Mesenchymal stem cell (in vitro differentiated cells and primary cell): ENCODE measurements around the gene TALDO1.

Source experiments
- DNase-seq: peaks from one replicate; pipeline ENCODE4 v3.0.0-alpha.2; 2013
- H2AFZ ChIP-seq: one replicate; pipeline ENCODE4 v1.6.1; 2013; ENCODE audit warnings: low read depth, mild to moderate bottlenecking, control low read depth, inconsistent platforms, low read length, moderate library complexity
- H2AK5ac ChIP-seq: 2 replicates; pipeline ENCODE4 v1.6.1; 2013; ENCODE audit warnings: low read length, moderate library complexity, mild to moderate bottlenecking, inconsistent platforms; ENCODE audit not compliant: severe bottlenecking
- H2BK120ac ChIP-seq: one replicate; pipeline ENCODE4 v1.6.1; 2013; ENCODE audit warnings: low read depth, mild to moderate bottlenecking, inconsistent platforms, low read length, moderate library complexity
- H2BK12ac ChIP-seq, 2 experiments: one replicate each; pipeline ENCODE4 v1.6.1; 2013; ENCODE audit warnings: inconsistent platforms in 2 of 2, low read length in 2 of 2, mild to moderate bottlenecking in 2 of 2, moderate library complexity in 2 of 2, control low read depth in 1 of 2
- H2BK15ac ChIP-seq: one replicate; pipeline ENCODE4 v1.6.1; 2013; ENCODE audit warnings: mild to moderate bottlenecking, low read depth, inconsistent platforms; ENCODE audit not compliant: poor library complexity, severe bottlenecking
- H2BK5ac ChIP-seq: 2 replicates; pipeline ENCODE4 v1.6.1; 2013; ENCODE audit warnings: low read depth, mild to moderate bottlenecking, low read length, control low read depth, inconsistent platforms; ENCODE audit not compliant: poor library complexity, severe bottlenecking
- H3K14ac ChIP-seq, 2 experiments: one replicate each; pipeline ENCODE4 v1.6.1; 2013; ENCODE audit warnings: inconsistent platforms in 2 of 2, low read length in 2 of 2, control low read depth in 1 of 2, mild to moderate bottlenecking in 1 of 2, moderate library complexity in 1 of 2
- H3K18ac ChIP-seq, 2 experiments: one replicate each; pipeline ENCODE4 v1.6.1; 2013; ENCODE audit warnings: inconsistent platforms in 2 of 2, low read length in 2 of 2, control low read depth in 1 of 2, low read depth in 1 of 2, mild to moderate bottlenecking in 1 of 2
- H3K23ac ChIP-seq, 2 experiments: one replicate each; pipeline ENCODE4 v1.6.1; 2013; ENCODE audit warnings: inconsistent platforms in 2 of 2, low read length in 2 of 2, mild to moderate bottlenecking in 2 of 2, moderate library complexity in 2 of 2, control low read depth in 1 of 2
- H3K27ac ChIP-seq: 2 replicates; pipeline ENCODE4 v1.5.1; 2013; ENCODE audit warnings: mild to moderate bottlenecking, moderate library complexity, low read length, control low read depth, inconsistent platforms; ENCODE audit not compliant: poor library complexity, severe bottlenecking
- H3K27me3 ChIP-seq, 2 experiments: 2 replicates each; pipeline versions ENCODE4 v1.6.1 to v1.7.0; 2013; ENCODE audit warnings: low read length in 2 of 2, mild to moderate bottlenecking in 2 of 2, moderate library complexity in 2 of 2, control low read depth in 1 of 2, inconsistent platforms in 1 of 2; ENCODE audit not compliant: control insufficient read depth in 1 of 2, insufficient read depth in 1 of 2
- H3K36me3 ChIP-seq, 2 experiments: 2 replicates each; pipeline versions ENCODE4 v1.6.1 to v1.7.0; 2013; ENCODE audit warnings: low read length in 2 of 2, control low read depth in 1 of 2, inconsistent platforms in 1 of 2, low read depth in 1 of 2, mild to moderate bottlenecking in 1 of 2; ENCODE audit not compliant: insufficient read depth in 2 of 2, control insufficient read depth in 1 of 2
- H3K4ac ChIP-seq, 2 experiments: one replicate each; pipeline ENCODE4 v1.6.1; 2013; ENCODE audit warnings: inconsistent platforms in 2 of 2, low read length in 2 of 2, mild to moderate bottlenecking in 2 of 2, moderate library complexity in 2 of 2, control low read depth in 1 of 2, low read depth in 1 of 2
- H3K4me1 ChIP-seq: 2 replicates; pipeline ENCODE4 v1.6.1; 2013; ENCODE audit warnings: low read depth, low read length, control low read depth; ENCODE audit not compliant: control insufficient read depth, insufficient read depth
- H3K4me2 ChIP-seq: 2 replicates; pipeline ENCODE4 v1.6.1; 2013; ENCODE audit warnings: low read length, mild to moderate bottlenecking, inconsistent platforms; ENCODE audit not compliant: poor library complexity, severe bottlenecking
- H3K4me3 ChIP-seq, 2 experiments: 2 replicates each; pipeline versions ENCODE4 v1.5.1 to v1.7.0; 2013; ENCODE audit warnings: low read length in 2 of 2, mild to moderate bottlenecking in 2 of 2, control low read depth in 1 of 2, low read depth in 1 of 2; ENCODE audit not compliant: insufficient read depth in 1 of 2
- H3K79me1 ChIP-seq: replicated peaks from 2 replicates; pipeline ENCODE4 v1.6.1; 2013; ENCODE audit warnings: mild to moderate bottlenecking, control low read depth, low read length, inconsistent platforms; ENCODE audit not compliant: poor library complexity, severe bottlenecking
- H3K9ac ChIP-seq: 2 replicates; pipeline ENCODE4 v1.7.0; 2013; ENCODE audit warnings: mild to moderate bottlenecking, low read length, moderate library complexity
- H3K9me3 ChIP-seq: 2 replicates; pipeline ENCODE4 v1.7.0; 2013; ENCODE audit warnings: mild to moderate bottlenecking, low read length; ENCODE audit not compliant: control insufficient read depth
- H4K8ac ChIP-seq: one replicate; pipeline ENCODE4 v1.6.1; 2013; ENCODE audit warnings: inconsistent platforms, mild to moderate bottlenecking, low read length, moderate library complexity
- H4K91ac ChIP-seq: one replicate; pipeline ENCODE4 v1.6.1; 2013; ENCODE audit warnings: mild to moderate bottlenecking, low read length, inconsistent platforms
- WGBS: methylation state at CpG from one replicate; pipeline ENCODE4 v1.1.7; 2013; ENCODE audit warnings: mixed read lengths; 5-methylcytosine and 5-hydroxymethylcytosine counted together

Gene TALDO1

DNA sequence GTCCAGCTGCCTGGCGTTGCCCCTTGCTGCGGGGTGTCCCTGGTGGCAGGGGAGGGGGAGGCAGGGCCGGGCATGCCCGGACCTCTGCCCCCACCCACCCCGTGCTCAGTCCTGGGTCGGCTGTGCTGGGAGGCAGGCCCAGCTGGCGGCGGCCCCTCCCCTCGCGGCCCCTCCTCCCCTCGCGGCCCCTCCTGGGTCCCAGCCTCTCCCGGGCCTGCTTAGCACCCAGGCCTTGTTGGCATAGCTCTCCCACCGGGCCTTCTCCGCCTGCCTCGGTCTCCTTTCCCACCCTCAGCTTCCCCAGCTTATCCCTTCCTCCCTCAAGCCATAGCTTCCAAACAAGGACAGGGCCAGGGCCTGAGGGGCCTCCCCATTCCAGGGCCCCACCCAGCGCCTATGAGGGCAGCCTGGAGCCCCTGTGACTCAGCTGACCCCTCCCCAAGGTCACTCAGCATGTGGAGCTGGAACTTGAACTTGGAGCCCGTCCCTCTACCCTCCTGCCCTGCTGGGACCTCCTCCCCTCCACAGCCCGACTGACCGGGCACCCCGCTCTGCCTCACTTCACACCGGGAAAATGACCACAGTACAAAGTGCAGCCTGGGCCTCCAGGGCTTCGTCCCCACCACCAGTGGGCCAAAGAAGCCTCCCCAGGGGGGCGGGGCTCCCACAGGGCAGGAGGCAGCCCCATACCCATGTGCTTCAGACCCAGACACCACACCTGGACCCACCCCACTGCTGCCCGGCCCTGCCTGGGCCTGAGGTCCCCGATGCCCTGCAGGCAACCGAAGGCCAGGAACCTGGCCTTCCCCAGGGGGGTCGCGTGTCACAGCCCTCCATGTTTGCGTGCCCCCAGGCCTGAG, 40.1 kb upstream of the TALDO1 start:
- no peaks in the 10 kb centered on the region for H3K27me3 ChIP-seq
- peak; percentile 37 for DNase-seq
- peaks cover 73% of the 10 kb centered on the region for H3K4me1 ChIP-seq
- peak overlapping the region; percentile 87 for H2AFZ ChIP-seq
- peak overlapping the region; percentile 92 for H2BK120ac ChIP-seq
- WGBS: 39% methylated on average over 30 of the region's 30 CpGs
- peak overlapping the region; percentile 95 for H4K91ac ChIP-seq
- H3K27ac ChIP-seq: peak overlapping the region; percentile 99
- H2BK5ac ChIP-seq: peak overlapping the region; percentile 98
- peak overlapping the region; percentile 73 to 83 for H3K4me3 ChIP-seq
- peak overlapping the region; percentile 80 to 99 for H3K18ac ChIP-seq
- H3K23ac ChIP-seq: no peak overlapping the region
- H3K9me3 ChIP-seq: no peaks in the 10 kb centered on the region
- H2BK15ac ChIP-seq: peak overlapping the region; percentile 66
- H3K9ac ChIP-seq: peak overlapping the region; percentile 92
- peak overlapping the region in 1 of 2 experiments; percentile 97 for H3K14ac ChIP-seq
- peak overlapping the region; percentile 99 for H2AK5ac ChIP-seq
- H2BK12ac ChIP-seq: peak overlapping the region; percentile 52 to 96
- peak overlapping the region; percentile 79 for H3K4me2 ChIP-seq
- H3K36me3 ChIP-seq: peaks cover 14 to 69% of the 10 kb centered on the region in 2 experiments
- H4K8ac ChIP-seq: peak overlapping the region; percentile 96
- H3K4ac ChIP-seq: peak overlapping the region; percentile 61 to 94
- H3K79me1 ChIP-seq: peaks cover 11% of the 10 kb centered on the region

DNA sequence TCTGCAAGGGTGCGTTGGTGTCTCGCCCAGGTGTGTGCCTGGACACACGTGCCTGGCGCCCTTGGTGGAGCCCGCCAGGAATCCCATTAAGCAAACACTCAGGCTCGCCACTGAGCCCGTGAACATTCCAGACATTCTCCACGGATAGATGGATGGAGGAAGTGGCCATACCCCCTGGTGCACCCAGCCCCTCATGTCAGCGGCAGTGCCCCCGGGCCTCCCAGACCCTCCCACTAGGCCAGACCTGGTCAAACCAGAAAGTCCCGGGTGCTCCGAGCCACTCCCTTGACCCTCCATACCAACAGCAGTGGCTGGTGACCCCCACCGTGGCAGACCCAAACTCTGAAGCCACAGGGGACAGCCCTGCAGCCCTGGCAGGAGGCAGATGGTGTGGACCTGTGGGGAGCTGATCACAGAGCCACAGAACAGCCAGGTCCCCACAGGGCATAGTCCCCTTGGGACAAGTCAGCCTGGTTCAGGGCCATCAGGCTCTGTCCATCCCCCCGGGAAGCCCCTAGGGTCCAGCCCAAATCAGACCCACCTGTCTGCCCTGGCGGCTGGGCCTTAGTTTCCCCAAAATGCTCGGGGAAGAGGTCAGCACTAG, 39.3 kb upstream of the TALDO1 start:
- no peak overlapping the region for H2BK15ac ChIP-seq
- H4K91ac ChIP-seq: peak overlapping the region; percentile 95
- peak overlapping the region; percentile 92 for H3K9ac ChIP-seq
- no peaks in the 10 kb centered on the region for H3K9me3 ChIP-seq
- H3K23ac ChIP-seq: no peak overlapping the region
- H2BK12ac ChIP-seq: peak overlapping the region; percentile 20 to 70
- H3K18ac ChIP-seq: peak overlapping the region; percentile 80 to 99
- peak overlapping the region; percentile 98 for H3K27ac ChIP-seq
- H4K8ac ChIP-seq: peak overlapping the region; percentile 96
- H3K4me1 ChIP-seq: peaks cover 73% of the 10 kb centered on the region
- no peak overlapping the region for H2AFZ ChIP-seq
- peak overlapping the region; percentile 22 to 83 for H3K4me3 ChIP-seq
- peak overlapping the region; percentile 98 for H2BK5ac ChIP-seq
- WGBS: 57% methylated on average over 16 of the region's 16 CpGs
- H3K36me3 ChIP-seq: peaks cover 12 to 70% of the 10 kb centered on the region in 2 experiments
- peak overlapping the region; percentile 100 for H2AK5ac ChIP-seq
- no peak for DNase-seq
- peak overlapping the region in 1 of 2 experiments; percentile 55 for H3K14ac ChIP-seq
- H2BK120ac ChIP-seq: no peak overlapping the region
- no peaks in the 10 kb centered on the region for H3K27me3 ChIP-seq
- H3K79me1 ChIP-seq: peaks cover 15% of the 10 kb centered on the region
- peak overlapping the region; percentile 13 to 94 for H3K4ac ChIP-seq
- peak overlapping the region; percentile 79 for H3K4me2 ChIP-seq

DNA sequence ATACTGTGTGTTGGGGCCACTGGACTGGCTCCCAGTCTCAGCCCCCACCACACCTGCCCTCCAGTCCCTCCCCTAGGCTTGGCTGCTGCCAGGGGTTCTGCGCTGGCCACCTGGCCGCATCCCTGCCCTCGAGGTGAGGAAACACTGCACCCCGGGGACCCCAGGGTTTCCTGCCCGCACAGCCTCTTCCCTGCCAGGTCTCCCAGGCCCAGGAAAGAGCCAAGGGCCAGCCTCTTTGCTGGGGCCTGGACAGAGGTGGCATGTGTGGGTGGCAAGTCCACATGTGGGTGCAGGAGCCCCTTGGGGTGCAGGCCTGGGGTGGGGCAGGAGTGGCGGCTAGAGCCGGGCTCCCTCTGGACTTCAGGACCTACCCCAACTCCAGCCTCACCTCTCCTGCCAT, 38.8 kb upstream of the TALDO1 start:
- peak overlapping the region; percentile 100 for H2AK5ac ChIP-seq
- 98% methylated on average over 5 of the region's 7 CpGs for WGBS
- no peaks in the 10 kb centered on the region for H3K9me3 ChIP-seq
- peak overlapping the region; percentile 93 for H2BK5ac ChIP-seq
- no peak overlapping the region for H3K14ac ChIP-seq
- H3K27ac ChIP-seq: peak overlapping the region; percentile 98
- H3K79me1 ChIP-seq: peaks cover 15% of the 10 kb centered on the region
- H3K36me3 ChIP-seq: peaks cover 11 to 70% of the 10 kb centered on the region in 2 experiments
- peak overlapping the region; percentile 68 for H3K4me2 ChIP-seq
- H2AFZ ChIP-seq: no peak overlapping the region
- no peak overlapping the region for H2BK120ac ChIP-seq
- peaks cover 71% of the 10 kb centered on the region for H3K4me1 ChIP-seq
- peak overlapping the region; percentile 74 for H4K91ac ChIP-seq
- no peaks in the 10 kb centered on the region for H3K27me3 ChIP-seq
- H4K8ac ChIP-seq: no peak overlapping the region
- peak overlapping the region; percentile 77 for H2BK15ac ChIP-seq
- no peak overlapping the region for H3K9ac ChIP-seq
- H2BK12ac ChIP-seq: peak overlapping the region in 1 of 2 experiments; percentile 26
- no peak overlapping the region for H3K18ac ChIP-seq
- no peak overlapping the region for H3K23ac ChIP-seq
- H3K4ac ChIP-seq: peak overlapping the region in 1 of 2 experiments; percentile 13
- H3K4me3 ChIP-seq: peak overlapping the region in 1 of 2 experiments; percentile 18
- no peak for DNase-seq
